ENCODE data around the gene E2F4.
A peak's percentile ranks its signal among the peaks of the same experiment; 100 is the strongest.

Gene E2F4

GRCh38 chr16:67158637-67159600 lies 33.0 kb upstream of the E2F4 start:
- peak; percentile 88 for DNase-seq

GRCh38 chr16:67161595-67162058 lies 30.3 kb upstream of the E2F4 start:
- no peak for DNase-seq

GRCh38 chr16:67162506-67163163 lies 29.3 kb upstream of the E2F4 start:
- DNase-seq = no peak

GRCh38 chr16:67163164-67163998 lies 28.6 kb upstream of the E2F4 start:
- no peak for DNase-seq

- no peak for DNase-seq
Observed at GRCh38 chr16:67163999-67164558, 27.9 kb upstream of the E2F4 start.

GRCh38 chr16:67164599-67165061 lies 27.3 kb upstream of the E2F4 start, which contains the start of gene HSF4:
HSF4 (plus strand) TSS chr16:67164745; CDS start chr16:67164812, 67 bp downstream.
- DNase-seq = no peak

- DNase-seq = no peak
Observed at GRCh38 chr16:67165121-67166078, 26.6 kb upstream of the E2F4 start.

- DNase-seq = no peak
Observed at GRCh38 chr16:67166110-67166547, 25.8 kb upstream of the E2F4 start.

GRCh38 chr16:67166598-67167168 lies 25.3 kb upstream of the E2F4 start:
- no peak for DNase-seq

- DNase-seq = no peak
Observed at GRCh38 chr16:67167588-67167987, 24.4 kb upstream of the E2F4 start.

- no peak for DNase-seq
Observed at GRCh38 chr16:67169011-67169451, 22.9 kb upstream of the E2F4 start.

GRCh38 chr16:67169642-67170167 lies 22.2 kb upstream of the E2F4 start:
- peak; percentile 70 for DNase-seq

- DNase-seq = peak; percentile 66
Observed at GRCh38 chr16:67170168-67170948, 21.6 kb upstream of the E2F4 start, which contains the start of gene NOL3. NOL3 (plus strand) TSS chr16:67170538.

GRCh38 chr16:67170949-67171649 lies 20.9 kb upstream of the E2F4 start:
- no peak for DNase-seq

GRCh38 chr16:67173323-67173722 lies 18.6 kb upstream of the E2F4 start:
- no peak for DNase-seq

- peak; percentile 80 for DNase-seq
Observed at GRCh38 chr16:67173808-67174705, 17.9 kb upstream of the E2F4 start.

GRCh38 chr16:67174706-67175231 lies 17.2 kb upstream of the E2F4 start:
- no peak for DNase-seq
